Fibroblast of the aortic adventitia (primary cell): Measurements from ENCODE around the gene NME8. TPM values are rescaled to one million over a fixed set of nuclear protein-coding genes. Genes with fewer than 3 reads are reported as not detected.

Source experiments
- DNase-seq: peaks from one replicate; pipeline ENCODE4 v3.0.0-alpha.2; 2010; ENCODE audit warnings: low read depth
- H3K4me3 ChIP-seq: 2 replicates; pipeline ENCODE4 v1.5.1; 2011; ENCODE audit warnings: low read depth, mild to moderate bottlenecking, control low read depth, low read length, moderate library complexity
- CTCF ChIP-seq: IDR thresholded peaks from 2 replicates; pipeline ENCODE4 v1.5.1; 2011; ENCODE audit warnings: mild to moderate bottlenecking, low read length, control low read depth, inconsistent platforms; ENCODE audit not compliant: insufficient read depth
- total RNA-seq: library from RNA; depleted of rRNA; stranded (reverse); fragments of >200 nt; gene quantifications from 2 replicates; pipeline ENCODE4 v1.2.3, GENCODE V29; 2012; ENCODE audit warnings: low replicate concordance

NME8 gene
- total RNA-seq, 1 donor, result not detected

- no peak for TF ChIP-seq CTCF
- DNase-seq, result no peak
- no peak overlapping the region for H3K4me3 ChIP-seq
Measured at GRCh38 chr7:37947941-37948210, 99.5 kb downstream of the NME8 start.

Other genes starting within 250 kb of the NME8 start
- gene GPR141, start 164.8 kb upstream of the NME8 start, total RNA-seq, result not detected in 2 replicates
- gene SFRP4, start 68.2 kb downstream of the NME8 start, total RNA-seq, result 40.9 and 171 TPM in 2 replicates
- gene EPDR1, start 72.0 kb downstream of the NME8 start, total RNA-seq, result 27.8 and 47.9 TPM in 2 replicates